Bronchial epithelial cell (primary cell): ENCODE results near the gene TGM6. TPM values are rescaled to one million over a fixed set of nuclear protein-coding genes. Genes with fewer than 3 reads are reported as not detected.

Experiments used
- DNase-seq: peaks from one replicate; pipeline ENCODE4 v3.0.0-alpha.2; 2010; ENCODE audit warnings: low read depth
- FAIRE-seq: peaks from 2 replicates; lab custom pipeline; 2011; peaks lifted over from hg19 to GRCh38; lab: Jason Lieb, UNC
- H3K27me3 ChIP-seq: 2 replicates; pipeline ENCODE4 v1.5.1; 2011; ENCODE audit warnings: low read length; ENCODE audit not compliant: control insufficient read depth, insufficient read depth
- H3K36me3 ChIP-seq: 2 replicates; pipeline ENCODE4 v1.5.1; 2011; ENCODE audit warnings: low read length; ENCODE audit not compliant: control insufficient read depth, insufficient read depth
- H3K4me3 ChIP-seq: 2 replicates; pipeline ENCODE4 v1.5.1; 2011; ENCODE audit warnings: mild to moderate bottlenecking, low read depth, low read length, control low read depth
- total RNA-seq: library from RNA; depleted of rRNA; stranded (reverse); fragments of >200 nt; gene quantifications from 2 replicates; pipeline ENCODE4 v1.2.1, GENCODE V29; 2014
- TF ChIP-seq, protein P1 (sequence below): IDR thresholded peaks from 2 replicates; pipeline ENCODE4 v1.5.1; 2011; ENCODE audit warnings: mild to moderate bottlenecking, moderate library complexity, low read length, control low read depth, inconsistent platforms; ENCODE audit not compliant: insufficient read depth, severe bottlenecking

The TGM6 gene
- not detected in 2 replicates for total RNA-seq

- no peak for FAIRE-seq
- TF ChIP-seq, protein P1, sequence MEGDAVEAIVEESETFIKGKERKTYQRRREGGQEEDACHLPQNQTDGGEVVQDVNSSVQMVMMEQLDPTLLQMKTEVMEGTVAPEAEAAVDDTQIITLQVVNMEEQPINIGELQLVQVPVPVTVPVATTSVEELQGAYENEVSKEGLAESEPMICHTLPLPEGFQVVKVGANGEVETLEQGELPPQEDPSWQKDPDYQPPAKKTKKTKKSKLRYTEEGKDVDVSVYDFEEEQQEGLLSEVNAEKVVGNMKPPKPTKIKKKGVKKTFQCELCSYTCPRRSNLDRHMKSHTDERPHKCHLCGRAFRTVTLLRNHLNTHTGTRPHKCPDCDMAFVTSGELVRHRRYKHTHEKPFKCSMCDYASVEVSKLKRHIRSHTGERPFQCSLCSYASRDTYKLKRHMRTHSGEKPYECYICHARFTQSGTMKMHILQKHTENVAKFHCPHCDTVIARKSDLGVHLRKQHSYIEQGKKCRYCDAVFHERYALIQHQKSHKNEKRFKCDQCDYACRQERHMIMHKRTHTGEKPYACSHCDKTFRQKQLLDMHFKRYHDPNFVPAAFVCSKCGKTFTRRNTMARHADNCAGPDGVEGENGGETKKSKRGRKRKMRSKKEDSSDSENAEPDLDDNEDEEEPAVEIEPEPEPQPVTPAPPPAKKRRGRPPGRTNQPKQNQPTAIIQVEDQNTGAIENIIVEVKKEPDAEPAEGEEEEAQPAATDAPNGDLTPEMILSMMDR: no peak
These were observed at the start of gene TGM6 for GRCh38 chr20:2380601-2381000. TSS of gene TGM6 (plus strand) at chr20:2380901. CDS start at chr20:2380969, 68 bp downstream.

GRCh38 chr20:2331106-2331505 is 49.6 kb upstream of the TGM6 start:
- TF ChIP-seq, protein P1: no peak
- DNase-seq: no peak
- Histone ChIP-seq H3K4me3 (no peak overlapping the region), H3K36me3 (no peaks in the 10 kb centered on the region), H3K27me3 (no peaks in the 10 kb centered on the region)
- no peak for FAIRE-seq

More at GRCh38 chr20:2380601-2381000, at the start of gene TGM6:
- H3K4me3 ChIP-seq: no peak within 1 kb of the TSS
- H3K27me3 ChIP-seq: no peaks in the 10 kb centered on the region
- H3K36me3 ChIP-seq: no peaks in the 10 kb centered on the region
- DNase-seq: no peak

DNA sequence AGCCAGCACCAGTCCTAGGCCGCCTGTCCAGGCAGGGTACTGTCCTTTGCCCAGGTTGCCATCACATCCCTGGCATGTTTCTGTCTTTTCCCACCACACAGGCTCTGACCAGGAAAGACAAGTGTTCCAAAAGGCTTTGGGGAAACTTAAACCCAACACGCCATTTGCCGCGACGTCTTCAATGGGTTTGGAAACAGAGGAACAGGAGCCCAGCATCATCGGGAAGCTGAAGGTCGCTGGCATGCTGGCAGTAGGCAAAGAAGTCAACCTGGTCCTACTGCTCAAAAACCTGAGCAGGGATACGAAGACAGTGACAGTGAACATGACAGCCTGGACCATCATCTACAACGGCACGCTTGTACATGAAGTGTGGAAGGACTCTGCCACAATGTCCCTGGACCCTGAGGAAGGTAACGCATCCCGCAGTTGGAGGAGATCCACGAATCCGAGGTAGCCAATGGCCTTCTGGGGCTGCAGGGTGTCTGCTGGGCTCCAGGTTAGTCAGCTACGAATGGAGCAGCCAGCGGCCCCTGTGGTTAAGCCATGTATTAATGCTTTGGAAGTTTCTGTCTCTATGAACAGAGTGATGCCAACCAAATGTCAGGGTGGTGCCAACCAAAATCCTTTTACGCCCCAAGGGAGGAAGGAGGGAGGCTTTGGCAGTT is 48.7 kb upstream of the TGM6 start:
- TF ChIP-seq, protein P1: no peak
- Histone ChIP-seq H3K36me3 (no peaks in the 10 kb centered on the region), H3K27me3 (no peaks in the 10 kb centered on the region), H3K4me3 (no peak overlapping the region)
- FAIRE-seq: no peak
- DNase-seq: no peak

DNA sequence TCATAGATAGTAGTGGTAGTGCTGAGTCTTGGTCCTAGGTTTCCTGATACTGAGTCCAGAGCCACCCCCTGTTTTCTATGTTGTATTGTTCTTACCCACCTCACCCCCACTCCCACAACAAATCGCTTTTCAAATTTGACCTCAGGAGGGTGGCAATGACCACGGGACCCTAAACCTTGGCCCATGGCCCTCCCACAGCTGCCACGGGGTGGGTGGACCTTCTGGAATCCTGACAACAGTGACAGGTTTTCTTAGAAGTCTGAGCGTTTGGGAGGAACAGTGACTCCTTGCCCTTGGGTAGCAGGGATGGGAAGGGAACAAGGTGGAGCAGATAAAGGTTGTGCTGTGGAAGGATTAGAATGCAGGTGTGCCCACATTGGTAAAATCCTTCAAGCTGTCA is 48.0 kb upstream of the TGM6 start:
- FAIRE-seq: no peak
- H3K36me3 ChIP-seq: no peaks in the 10 kb centered on the region
- DNase-seq: no peak
- no peak overlapping the region for H3K4me3 ChIP-seq
- H3K27me3 ChIP-seq: no peaks in the 10 kb centered on the region
- TF ChIP-seq, protein P1: no peak

DNA sequence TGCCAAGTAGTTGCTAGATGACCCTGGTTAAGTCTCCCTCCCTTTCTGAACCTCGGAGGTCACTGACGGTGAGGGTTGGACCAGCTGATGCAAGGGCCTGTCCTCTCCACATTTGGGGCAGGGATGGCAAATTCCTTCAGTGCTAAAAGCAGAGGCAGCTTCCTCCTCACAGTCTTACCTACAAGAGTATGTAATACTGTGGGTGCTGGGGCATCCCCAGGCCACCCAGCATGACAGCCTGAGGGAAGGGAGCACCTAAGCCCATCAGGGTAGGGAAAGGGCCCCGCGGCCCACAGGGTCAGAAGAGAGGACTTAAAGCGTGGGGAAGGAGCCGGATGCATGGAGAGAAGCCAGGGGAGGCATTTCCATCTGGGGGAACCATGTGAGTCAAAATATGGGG is 46.9 kb upstream of the TGM6 start:
- FAIRE-seq: no peak

More for the DNA sequence above, 46.9 kb upstream of the TGM6 start:
- no peaks in the 10 kb centered on the region for H3K27me3 ChIP-seq
- no peak overlapping the region for H3K4me3 ChIP-seq
- TF ChIP-seq, protein P1: no peak
- no peak for DNase-seq
- no peaks in the 10 kb centered on the region for H3K36me3 ChIP-seq
